KMS-11 (cell line): ENCODE results near the gene SFTPA2.
"Not testable (repeated sequence)": the region's sequence is repeated elsewhere in the genome, so short reads cannot be mapped to it uniquely, and the experiment has no call there.

ENCODE experiments used
- H2AFZ ChIP-seq: fragments of 200-600 bp; sonication (generic); 2 replicates; pipeline ENCODE4 v1.6.1; 2016; ENCODE audit warnings: antibody characterized with exemption, mixed run types, low read depth
- H3K27ac ChIP-seq: fragments of 200-600 bp; sonication (generic); 2 replicates; pipeline ENCODE4 v1.6.1; 2016; ENCODE audit warnings: mild to moderate bottlenecking, mixed run types
- H3K27me3 ChIP-seq: fragments of 200-600 bp; sonication (generic); 2 replicates; pipeline ENCODE4 v1.6.1; 2017; ENCODE audit warnings: mild to moderate bottlenecking, low read depth, mixed run types, moderate library complexity; ENCODE audit not compliant: insufficient read depth
- H3K36me3 ChIP-seq: fragments of 200-600 bp; sonication (generic); 2 replicates; pipeline ENCODE4 v1.6.1; 2017; ENCODE audit warnings: mild to moderate bottlenecking, mixed run types; ENCODE audit not compliant: insufficient read depth
- H3K4me1 ChIP-seq: fragments of 200-600 bp; sonication (generic); 2 replicates; pipeline ENCODE4 v1.6.1; 2016; ENCODE audit warnings: mild to moderate bottlenecking, low read depth, mixed run types; ENCODE audit not compliant: poor library complexity, severe bottlenecking
- H3K4me2 ChIP-seq: fragments of 200-600 bp; sonication (generic); 2 replicates; pipeline ENCODE4 v1.7.0; 2016; ENCODE audit warnings: mild to moderate bottlenecking, mixed run types
- H3K4me3 ChIP-seq: fragments of 200-600 bp; sonication (generic); IDR thresholded peaks from 2 replicates; pipeline ENCODE4 v1.6.1; 2017; ENCODE audit warnings: low read depth, low read length, mixed read lengths; ENCODE audit not compliant: insufficient read depth
- H3K79me2 ChIP-seq: fragments of 200-600 bp; sonication (generic); 2 replicates; pipeline ENCODE4 v1.6.1; 2016; ENCODE audit warnings: low read depth, mixed run types; ENCODE audit not compliant: insufficient read depth
- H3K9ac ChIP-seq: fragments of 200-600 bp; sonication (generic); 2 replicates; pipeline ENCODE4 v1.6.1; 2016; ENCODE audit warnings: mild to moderate bottlenecking, mixed run types
- H4K20me1 ChIP-seq: fragments of 200-600 bp; sonication (generic); 2 replicates; pipeline ENCODE4 v1.6.1; 2016; ENCODE audit warnings: mild to moderate bottlenecking, mixed run types; ENCODE audit not compliant: insufficient read depth

Gene SFTPA2

GRCh38 chr10:79521751-79522150 lies 38.5 kb downstream of the SFTPA2 start:
- not testable (repeated sequence) for H3K27me3 ChIP-seq, H3K9ac ChIP-seq, H3K79me2 ChIP-seq, H3K4me2 ChIP-seq, H4K20me1 ChIP-seq, H3K4me3 ChIP-seq, H3K4me1 ChIP-seq, H2AFZ ChIP-seq, H3K36me3 ChIP-seq, H3K27ac ChIP-seq

- not testable (repeated sequence) for H4K20me1 ChIP-seq, H3K27ac ChIP-seq, H3K27me3 ChIP-seq, H3K4me2 ChIP-seq, H3K9ac ChIP-seq, H3K4me3 ChIP-seq, H3K79me2 ChIP-seq, H2AFZ ChIP-seq, H3K36me3 ChIP-seq, H3K4me1 ChIP-seq
These were observed 42.6 kb downstream of the SFTPA2 start for GRCh38 chr10:79517567-79517966.

- H3K4me3 ChIP-seq, H3K9ac ChIP-seq, H4K20me1 ChIP-seq, H3K36me3 ChIP-seq, H3K4me1 ChIP-seq, H3K27me3 ChIP-seq, H2AFZ ChIP-seq, H3K27ac ChIP-seq, H3K79me2 ChIP-seq, H3K4me2 ChIP-seq: not testable (repeated sequence)
These were observed 43.5 kb downstream of the SFTPA2 start for GRCh38 chr10:79516532-79517205.

GRCh38 chr10:79511891-79512583 lies 48.2 kb downstream of the SFTPA2 start, which contains the start of gene EIF5AL1:
EIF5AL1 (plus strand) TSS chr10:79512533; CDS start chr10:79512650, 117 bp downstream.
- not testable (repeated sequence) for H3K9ac ChIP-seq, H4K20me1 ChIP-seq, H3K36me3 ChIP-seq, H3K4me3 ChIP-seq, H3K4me1 ChIP-seq, H3K4me2 ChIP-seq, H3K79me2 ChIP-seq, H2AFZ ChIP-seq, H3K27ac ChIP-seq, H3K27me3 ChIP-seq

GRCh38 chr10:79509934-79510508 lies 50.2 kb downstream of the SFTPA2 start:
- H3K27ac ChIP-seq, H3K36me3 ChIP-seq, H3K4me2 ChIP-seq, H3K79me2 ChIP-seq, H4K20me1 ChIP-seq, H3K4me1 ChIP-seq, H3K4me3 ChIP-seq, H3K27me3 ChIP-seq, H3K9ac ChIP-seq, H2AFZ ChIP-seq: not testable (repeated sequence)

- H3K4me2 ChIP-seq, H3K4me1 ChIP-seq, H3K4me3 ChIP-seq, H2AFZ ChIP-seq, H3K27ac ChIP-seq, H3K79me2 ChIP-seq, H4K20me1 ChIP-seq, H3K36me3 ChIP-seq, H3K27me3 ChIP-seq, H3K9ac ChIP-seq: not testable (repeated sequence)
These were observed 50.8 kb downstream of the SFTPA2 start for GRCh38 chr10:79509306-79509933.

- not testable (repeated sequence) for H3K4me2 ChIP-seq, H3K36me3 ChIP-seq
These were observed 52.0 kb downstream of the SFTPA2 start for GRCh38 chr10:79508245-79508644.

More at GRCh38 chr10:79508245-79508644, 52.0 kb downstream of the SFTPA2 start:
- H3K27me3 ChIP-seq, H3K27ac ChIP-seq, H4K20me1 ChIP-seq, H3K79me2 ChIP-seq, H3K4me1 ChIP-seq, H3K9ac ChIP-seq, H2AFZ ChIP-seq, H3K4me3 ChIP-seq: not testable (repeated sequence)
